ENCODE results near the gene NDC1.
A peak's percentile ranks its signal among the peaks of the same experiment; 100 is the strongest.

The NDC1 gene

DNA sequence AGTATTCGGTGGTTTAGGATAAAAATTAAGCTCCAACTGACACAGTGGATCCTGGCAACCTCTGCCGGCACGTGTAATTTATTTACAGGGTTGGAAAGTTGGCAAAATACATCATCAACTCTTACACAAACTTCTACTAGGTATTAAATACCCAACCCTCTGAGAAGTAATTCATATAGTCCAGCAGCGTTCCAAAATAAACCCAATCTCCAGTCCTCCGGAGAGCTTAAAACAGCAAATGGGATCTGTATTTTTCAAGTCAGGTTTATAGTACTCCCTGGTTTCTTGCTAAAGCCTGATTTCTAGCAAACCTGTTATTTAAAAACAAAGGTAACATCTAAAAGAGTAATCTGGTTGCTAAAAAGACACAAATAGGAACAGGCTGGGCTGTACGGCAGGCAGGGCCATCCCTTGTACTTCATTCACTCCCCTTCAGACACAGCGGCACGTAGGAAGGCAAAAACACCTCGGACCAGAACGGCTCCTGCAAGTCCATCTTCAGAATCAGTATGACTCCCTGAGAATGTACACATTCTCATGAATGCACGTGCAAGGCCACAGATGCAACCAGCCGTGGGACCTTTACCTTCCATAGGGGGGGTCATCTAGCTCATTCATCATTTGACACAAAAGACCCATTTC lies 107.8 kb downstream of the NDC1 start:
- no peak for DNase-seq (ENCODE audit: low spot score)

DNA sequence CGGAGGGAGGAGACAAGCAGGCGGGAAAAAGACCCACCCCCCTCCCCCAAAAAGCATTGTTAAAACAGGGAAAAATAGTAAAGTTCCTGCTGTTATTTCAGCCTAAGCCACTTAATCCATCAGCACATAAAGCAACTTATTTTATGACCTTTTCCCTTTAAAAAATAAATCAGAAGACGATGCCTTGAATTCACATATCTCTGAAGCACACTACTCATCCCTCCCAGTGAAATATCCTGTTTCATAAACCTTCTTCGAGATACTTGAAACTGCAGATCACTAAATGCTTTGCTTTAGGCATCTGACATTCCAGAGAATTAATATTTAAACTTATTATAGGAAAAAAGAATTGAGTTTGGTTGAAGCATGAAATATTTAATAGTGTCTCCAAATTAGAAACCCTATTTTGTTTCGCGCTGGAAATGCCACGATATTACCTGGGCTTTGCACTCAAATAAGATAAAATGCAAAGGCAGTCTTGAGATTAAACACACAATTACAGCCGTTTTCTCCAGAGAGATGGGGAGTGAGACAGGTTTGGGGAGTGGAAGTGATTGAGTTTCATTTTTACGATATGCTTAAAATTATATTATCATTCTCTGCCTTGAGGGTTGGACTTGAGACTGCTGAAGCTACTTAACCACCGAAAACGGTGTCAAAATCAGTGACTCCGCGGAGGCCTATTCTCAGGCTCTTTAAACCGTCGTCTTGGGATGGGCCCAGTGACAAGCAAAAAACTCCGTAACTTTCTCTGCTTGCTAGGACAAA lies 108.5 kb downstream of the NDC1 start:
- no peak for DNase-seq (ENCODE audit: low spot score)

DNA sequence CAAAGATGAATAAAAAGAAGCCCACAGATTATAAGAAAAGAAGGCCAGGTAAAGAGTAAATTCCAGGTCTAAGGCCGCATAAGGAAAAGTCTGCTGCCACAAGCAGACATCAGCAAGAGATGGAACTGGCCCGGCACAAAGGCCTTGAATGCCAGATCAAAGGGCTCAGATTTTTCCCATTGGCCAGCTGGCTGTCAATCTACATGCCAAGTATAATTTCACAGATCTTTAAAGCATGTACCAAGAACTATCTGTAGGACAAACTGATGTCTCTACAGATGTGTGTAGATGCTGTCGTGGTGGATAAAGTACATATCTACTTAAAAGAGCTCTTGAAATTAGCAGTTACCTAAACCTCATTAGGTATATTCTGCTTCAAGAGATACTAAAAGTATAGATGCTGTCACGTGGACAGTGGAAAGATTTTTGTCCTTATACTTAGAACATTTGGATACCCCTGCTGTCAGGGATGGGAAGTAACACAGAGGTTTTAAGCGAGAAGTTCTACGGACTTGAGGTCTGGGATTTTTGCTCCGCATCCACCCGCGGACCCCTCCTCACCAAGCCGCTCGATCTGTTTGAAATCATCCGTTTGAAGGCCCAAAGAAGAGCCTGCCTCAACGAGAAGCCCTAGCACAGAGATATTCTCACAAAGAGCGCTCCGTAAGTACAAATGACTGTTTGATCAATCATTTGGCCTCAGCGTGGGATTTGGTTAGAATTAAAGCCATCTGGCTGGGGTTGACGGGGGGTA lies 109.2 kb downstream of the NDC1 start:
- DNase-seq (ENCODE audit: low spot score): no peak

DNA sequence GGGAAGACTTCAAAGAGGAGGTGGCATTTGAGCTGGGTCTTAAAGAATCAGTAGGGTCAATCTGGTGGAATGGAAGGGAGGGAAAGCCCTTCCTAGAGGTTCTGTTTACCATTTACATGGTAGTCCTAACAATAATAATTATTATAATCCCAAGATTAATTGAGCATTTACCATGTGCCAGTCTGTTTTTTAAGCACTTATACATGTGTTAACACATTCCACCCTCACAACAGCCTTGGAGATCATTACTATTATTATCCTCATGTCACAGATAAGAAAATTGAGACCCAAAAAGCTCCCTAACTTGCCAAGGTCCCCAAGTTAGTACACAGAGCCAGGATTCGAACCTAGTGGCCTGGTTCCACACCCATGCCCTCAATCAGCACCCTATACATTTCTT lies 109.9 kb downstream of the NDC1 start:
- DNase-seq (ENCODE audit: low spot score): no peak

DNA sequence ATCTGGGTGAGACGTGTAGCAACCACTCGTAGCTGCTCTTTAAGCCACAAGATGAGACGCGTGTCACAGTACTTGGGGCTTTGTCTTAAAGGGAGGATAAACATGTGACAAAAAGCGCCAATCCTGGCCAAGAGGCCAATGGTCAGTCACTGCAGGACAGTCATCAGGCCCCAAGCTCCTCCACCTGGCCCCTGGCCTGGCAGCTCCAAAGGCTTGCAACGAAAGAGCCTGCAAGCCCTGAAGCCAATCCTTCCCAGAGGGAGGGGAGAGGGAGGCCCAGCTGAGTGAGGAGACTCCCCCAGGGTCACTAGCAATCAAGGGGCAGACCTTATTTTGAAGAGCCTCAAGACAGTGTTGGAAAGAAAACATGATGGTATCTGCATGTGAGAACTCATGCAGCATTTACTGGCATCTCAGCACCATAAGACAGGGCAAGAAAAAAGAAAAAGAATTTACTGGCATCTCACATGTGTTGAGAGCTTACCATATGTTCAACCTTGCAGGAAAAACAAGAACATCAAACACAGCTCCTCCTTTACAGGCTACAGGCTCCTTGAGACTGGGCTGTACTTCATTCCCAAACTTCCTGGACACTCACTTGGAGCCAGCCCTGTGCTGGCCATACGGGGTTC lies 110.5 kb downstream of the NDC1 start:
- no peak for DNase-seq (ENCODE audit: low spot score)

DNA sequence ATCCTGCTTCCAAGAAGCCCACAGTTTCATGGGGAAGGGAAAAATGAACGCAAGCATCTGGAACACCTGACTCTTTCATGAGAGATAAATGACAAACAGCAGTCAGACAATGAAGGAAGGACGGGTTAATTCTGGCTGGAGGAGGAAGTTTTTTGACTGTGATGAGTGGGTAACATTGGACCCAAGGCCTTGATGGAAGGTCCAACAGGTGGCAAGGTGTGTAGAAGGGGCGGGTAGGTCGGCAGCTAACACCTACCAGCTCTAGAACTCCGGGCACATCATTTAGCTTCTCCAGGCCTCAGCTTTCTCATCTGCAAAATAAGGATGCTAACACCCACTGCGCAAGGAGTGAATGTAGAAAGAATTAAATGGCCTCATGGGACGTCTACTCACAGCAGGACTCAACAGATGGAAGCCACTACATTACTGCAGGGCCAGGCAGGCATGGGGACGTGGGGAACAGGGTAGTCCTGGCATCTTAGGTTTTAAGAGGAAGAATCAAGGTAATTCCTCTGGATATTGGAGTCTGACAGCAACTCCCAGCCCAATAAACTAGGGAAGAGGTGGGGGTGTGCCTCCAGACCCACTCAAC lies 112.0 kb downstream of the NDC1 start:
- DNase-seq (ENCODE audit: low spot score): no peak

DNA sequence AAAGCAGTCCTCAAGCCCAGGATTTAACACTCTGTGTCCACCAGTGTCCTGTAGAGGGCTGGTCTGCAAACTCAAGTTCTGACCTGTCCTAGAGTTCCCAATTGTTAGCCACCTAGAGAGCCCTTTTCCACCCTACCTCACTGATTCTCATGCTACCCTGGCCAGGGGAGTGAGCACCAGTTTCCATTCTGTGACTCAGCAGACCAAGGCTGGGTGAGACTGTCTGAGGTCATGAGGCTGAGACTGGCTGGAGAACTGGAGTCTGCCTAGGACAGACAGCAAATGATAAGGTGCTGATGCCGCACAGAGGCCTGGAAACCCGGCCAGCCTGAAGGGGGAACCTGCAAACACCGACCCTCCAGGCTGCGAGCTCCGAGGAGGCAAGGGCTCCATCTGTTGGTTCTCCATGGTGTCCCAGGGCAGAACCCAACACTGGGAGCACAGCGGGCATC lies 112.8 kb downstream of the NDC1 start:
- peak; percentile 38 for DNase-seq (ENCODE audit: low spot score)

DNA sequence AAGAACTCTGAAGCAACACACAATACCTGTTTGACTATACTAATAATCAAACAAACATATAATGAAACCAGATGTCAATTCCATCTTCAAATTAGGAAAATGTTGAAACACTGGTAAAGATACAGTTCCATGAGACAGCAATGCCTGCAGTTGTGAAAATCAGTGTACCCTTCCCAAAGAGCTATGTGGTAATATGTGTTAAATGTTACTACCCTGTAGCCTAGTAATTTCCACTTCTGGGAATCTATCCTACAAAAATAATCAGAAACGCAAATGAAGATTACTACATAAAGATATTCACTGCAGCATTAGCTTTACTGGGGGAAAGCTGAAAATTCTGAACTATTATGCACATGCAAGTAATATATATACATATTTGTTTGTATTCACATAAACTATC lies 116.1 kb downstream of the NDC1 start:
- DNase-seq (ENCODE audit: low spot score): no peak

DNA sequence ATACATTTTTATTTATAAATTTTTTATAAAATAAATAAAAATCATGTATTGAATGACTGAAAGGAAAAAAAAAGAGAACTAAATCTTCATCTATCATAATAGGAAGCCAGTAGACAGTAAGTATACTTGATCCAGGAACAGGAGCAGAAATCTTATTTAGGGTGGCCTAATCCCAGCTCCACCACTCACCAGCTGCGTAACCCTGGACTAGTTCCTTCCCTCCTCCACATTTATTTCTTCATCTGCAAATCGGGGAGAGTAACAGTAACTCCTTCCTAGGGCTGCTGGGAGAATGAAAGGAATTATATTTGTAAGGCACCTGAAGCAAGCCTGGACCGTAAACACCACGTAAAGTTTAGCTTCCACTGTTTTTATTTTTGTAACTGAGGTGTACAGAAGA lies 117.0 kb downstream of the NDC1 start:
- no peak for DNase-seq (ENCODE audit: low spot score)

DNA sequence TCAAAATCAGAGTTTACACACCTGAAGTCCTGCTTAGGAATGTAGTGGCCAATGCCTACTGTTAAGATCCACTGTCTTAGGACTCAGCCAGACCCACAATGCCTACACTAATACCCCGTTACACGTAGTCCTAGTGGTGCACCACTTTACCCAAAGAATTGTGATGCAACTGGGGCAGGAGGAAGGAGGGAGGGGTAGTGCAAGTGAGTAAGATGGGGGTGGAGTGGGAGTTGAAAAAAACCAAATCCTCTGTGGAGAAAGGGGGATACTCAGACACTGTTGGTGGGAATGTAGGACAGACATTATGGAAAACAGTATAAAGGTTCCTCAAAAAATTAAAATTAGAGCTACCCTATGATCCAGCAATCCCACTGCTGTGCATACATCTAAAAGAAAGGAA lies 118.6 kb downstream of the NDC1 start:
- DNase-seq (ENCODE audit: low spot score): no peak

DNA sequence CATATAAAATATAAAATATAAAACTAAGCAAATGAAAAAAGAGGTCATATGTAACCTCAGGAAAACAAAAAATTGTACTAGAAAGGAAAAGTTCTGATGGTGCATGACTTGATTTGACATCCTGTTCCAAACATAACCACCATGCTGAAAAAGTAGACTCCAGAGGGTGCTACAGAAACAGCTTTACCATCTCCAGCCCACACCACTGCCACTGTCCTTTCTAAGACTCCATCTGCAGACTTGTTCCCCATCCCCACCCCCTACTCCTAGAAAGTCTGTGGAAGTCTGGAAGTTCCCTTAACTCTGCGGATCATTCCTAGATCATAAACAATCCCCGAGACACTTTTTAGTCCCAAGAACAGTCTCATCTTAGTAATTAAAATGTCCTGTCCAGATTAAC lies 119.7 kb downstream of the NDC1 start:
- DNase-seq (ENCODE audit: low spot score): no peak

DNA sequence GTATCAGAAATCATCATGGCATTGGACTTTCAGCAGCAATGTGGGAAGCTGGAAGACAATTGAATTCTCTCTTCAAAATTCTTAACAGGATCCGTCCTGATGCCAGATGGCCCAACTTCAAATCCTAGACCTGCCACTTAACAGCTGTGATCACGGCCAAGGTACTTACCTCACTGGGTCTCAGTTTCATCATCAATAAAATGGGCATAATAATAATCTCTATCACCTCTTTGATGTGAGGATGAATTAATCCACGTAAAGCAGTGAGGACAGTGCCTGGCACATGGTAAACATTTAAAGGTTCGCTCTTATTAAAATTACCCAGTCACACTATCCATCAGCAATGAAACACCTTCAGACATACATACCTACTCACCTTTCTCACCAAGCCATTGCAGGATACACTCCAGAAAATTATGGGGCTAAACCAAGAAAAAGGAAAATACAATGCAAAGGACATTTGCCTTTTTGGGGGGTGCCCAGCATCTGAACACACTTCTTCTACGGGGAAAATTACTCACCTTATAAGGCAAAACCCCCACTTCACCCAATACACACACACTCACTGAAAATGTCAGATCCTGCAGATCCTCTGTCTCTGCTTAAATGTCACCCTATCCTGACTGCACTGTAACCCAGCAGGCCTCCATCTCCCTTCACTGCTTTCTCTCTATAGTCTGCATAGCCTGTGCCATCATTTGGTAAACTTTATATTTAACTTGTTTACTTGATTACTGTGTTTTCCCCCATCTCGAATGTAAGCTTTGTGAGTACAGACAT lies 120.9 kb downstream of the NDC1 start:
- DNase-seq (ENCODE audit: low spot score): no peak

DNA sequence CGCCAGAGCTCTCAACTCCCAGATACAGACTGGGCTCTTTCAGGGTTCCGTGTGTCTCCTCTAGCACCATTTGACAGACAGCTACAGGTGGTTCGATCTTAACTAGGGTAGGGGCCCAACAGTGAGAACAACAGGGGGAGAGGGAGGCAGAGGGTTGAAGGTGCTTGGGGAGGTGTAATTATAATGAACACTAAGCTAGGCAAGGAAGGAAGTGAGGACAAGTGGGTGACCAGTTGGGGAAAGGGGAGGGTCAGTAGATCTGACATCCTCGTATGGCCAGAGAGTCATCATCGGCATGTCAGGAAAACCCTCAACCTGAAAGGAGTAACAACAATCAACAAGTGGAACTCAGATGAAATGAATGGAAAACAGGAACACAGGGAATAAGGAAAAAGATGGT lies 121.9 kb downstream of the NDC1 start:
- no peak for DNase-seq (ENCODE audit: low spot score)

DNA sequence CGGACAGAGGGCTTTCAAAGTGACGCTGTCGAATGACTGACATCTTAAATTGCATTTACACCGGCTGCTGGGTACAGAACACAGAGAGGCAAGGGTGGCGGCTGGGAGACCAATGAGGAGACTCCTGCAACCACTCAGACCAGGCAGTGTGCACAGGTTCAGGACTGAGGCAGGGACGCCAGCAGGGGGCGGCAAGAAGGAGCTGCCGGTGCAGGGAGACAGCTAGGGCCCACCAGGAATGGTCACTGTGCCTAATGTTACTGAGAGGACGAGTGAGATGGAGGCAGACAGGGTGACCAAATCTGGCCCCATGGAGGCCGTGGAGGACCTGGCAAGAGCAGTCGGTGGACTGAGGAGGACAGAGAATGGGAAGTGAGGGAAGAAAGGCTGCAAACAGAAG lies 122.6 kb downstream of the NDC1 start:
- peak; percentile 44 for DNase-seq (ENCODE audit: low spot score)
